Ramos (cell line): ENCODE data around the gene RASA1.
"Not testable (repeated sequence)": the region's sequence is repeated elsewhere in the genome, so short reads cannot be mapped to it uniquely, and the experiment has no call there.

Experiments used
- in situ Hi-C: fragments of 300-500 bp; cut with MboI; formaldehyde crosslinking; loops from one replicate; pipeline ENCODE4 v1.14.3; 2022; ENCODE audit warnings: low sequenced_read_pairs; ENCODE audit not compliant: unreplicated experiment

Gene RASA1

DNA sequence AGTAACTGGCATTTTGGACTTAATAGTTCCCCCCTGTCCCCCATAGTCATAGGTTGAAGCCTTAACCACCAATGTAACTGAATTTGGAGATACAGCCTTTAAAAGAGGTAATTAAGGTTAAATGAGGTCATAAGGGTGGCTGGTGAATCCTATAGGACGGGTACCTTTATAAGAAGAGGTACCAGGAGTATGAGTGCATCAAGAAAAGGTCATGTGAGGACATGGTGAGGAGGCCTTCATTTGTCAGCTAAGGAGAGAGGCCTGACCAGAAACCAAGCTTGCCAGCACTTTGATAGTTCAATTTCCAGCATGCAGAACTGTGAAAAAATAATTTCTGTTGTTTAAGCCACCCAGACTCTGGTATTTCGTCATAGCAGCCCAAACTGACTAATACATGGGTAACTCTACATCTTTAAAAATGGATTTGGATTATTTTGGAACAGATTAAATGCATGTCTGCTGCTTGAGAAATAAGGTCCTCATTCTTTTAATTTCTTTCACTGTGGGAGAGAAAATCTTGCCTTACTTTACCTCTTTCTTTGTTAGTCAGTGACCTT, 9.7 kb downstream of the RASA1 start:
- in situ Hi-C loops = no loop called here

DNA sequence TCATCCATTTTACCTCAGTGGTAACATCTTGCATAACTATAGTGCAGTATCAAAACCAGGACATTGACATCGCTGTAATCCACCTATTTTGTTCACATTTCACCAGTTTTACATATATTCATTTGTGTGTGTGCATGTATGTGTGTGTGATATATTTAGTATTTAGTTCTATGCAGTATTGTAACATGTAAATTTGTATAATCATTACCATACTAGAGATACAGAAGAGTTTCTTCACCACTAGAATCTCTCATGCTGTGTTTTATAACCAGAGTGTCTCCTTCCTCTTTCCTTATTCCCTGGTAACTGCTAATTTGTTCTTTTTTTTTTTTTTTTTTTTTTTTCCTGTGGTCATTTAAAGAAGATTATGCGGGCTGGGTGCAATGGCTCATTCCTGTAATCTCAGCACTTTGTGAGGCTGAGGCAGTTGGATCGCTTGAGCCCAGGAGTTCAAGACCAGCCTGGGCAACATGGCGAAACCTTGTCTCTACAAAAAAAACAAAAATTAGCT, 11.0 kb downstream of the RASA1 start:
- in situ Hi-C loops = no loop called here

DNA sequence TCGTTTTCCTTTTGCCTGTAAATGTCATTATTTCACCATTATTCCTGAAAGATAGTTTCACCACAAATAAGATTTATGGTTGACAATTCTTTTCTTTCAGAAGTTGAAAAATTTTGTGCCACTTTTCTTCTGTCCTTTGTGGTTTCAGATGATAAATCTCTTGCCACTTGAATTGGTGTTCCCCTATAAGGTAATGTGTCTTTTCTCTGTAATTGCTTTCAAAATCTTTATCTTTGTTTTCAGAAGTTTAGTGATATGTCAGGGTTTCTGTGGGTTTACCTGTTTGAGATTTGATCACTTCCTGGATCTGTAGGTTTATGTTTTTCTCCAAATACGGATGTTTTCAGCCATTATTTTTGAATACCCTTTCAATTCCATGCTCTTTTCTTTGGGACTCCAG, 14.6 kb downstream of the RASA1 start:
- in situ Hi-C loops = no loop called here

DNA sequence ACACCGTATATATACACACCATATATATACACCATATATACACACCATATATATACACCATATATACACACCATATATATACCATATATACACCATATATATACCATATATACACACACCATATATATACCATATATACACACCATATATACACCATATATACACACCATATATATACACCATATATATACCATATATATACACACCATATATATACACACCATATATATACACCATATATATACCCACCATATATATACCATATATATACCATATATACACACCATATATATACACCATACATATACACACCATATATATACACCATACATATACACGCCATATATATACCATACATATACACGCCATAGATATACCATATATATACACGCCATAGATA, 19.6 kb downstream of the RASA1 start:
- in situ Hi-C loops = not testable (repeated sequence)

DNA sequence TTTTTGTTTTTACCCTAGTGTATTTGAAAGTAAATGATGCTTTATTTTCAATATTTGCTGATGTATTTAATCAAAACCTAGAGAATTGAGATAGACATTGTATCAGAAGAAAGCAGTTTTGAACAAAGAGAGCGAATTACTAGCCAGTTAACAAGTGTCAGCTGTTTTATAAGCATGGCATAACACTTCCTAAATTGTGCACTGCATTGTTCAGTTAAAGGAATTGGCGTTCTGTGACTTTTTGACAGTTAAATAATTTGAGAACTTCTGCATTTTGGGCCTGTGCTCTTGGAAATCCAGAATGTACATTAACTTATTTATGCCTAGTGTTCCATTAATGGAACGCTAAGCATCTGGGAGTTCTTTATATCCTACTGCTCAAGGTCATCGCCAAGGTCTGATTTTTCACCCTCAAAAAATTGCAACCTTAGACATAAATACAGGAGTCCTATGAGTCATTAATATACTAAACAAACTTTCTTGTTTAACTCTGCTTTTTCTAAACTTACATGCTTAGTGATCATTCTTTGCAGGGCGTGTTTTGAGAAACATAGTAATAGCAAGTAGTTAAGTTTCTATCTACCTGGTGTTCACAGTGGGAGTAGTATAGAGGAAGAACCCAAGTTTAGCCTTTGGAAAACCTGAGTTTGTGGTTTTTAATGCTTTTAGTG, 31.1 kb downstream of the RASA1 start:
- in situ Hi-C loops = no loop called here

DNA sequence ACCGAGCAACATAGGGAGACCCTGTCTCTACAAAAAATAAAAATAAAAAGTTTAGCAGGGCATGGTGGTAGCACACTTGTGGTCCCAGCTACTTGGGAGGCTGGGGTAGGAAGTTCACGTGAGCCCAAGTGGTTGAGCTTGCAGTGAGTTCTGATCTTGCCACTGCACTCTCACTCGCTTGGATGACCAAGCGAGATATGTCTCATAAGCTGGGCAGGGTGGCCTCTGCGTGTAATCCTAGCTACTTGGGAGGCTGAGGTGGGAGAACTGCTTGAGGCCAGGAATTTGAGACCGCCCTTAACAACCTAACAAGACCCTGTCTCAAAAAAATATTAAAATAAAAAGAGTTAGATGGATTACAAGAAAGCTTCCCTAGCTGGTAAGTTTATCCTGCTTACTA, 32.5 kb downstream of the RASA1 start:
- in situ Hi-C loops = no loop called here

DNA sequence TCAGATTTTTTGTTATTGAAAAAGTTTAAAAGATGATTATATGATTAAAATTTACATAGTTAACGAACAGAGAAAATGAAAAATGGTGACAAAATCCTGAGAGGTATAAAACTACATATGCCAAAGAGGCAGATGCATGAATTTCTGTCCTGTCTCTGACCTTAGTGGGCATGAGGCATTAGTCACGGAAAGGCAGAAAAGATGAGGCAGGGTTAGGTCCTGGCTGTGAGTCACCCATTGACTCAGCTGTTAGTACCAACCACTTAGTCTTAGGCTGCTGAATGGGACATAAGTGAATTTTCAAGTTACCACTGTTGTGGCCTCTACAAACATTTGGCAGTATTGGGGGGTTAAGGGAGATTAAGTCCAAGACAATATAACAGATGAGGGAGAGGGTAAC, 33.1 kb downstream of the RASA1 start:
- in situ Hi-C loops = no loop called here

DNA sequence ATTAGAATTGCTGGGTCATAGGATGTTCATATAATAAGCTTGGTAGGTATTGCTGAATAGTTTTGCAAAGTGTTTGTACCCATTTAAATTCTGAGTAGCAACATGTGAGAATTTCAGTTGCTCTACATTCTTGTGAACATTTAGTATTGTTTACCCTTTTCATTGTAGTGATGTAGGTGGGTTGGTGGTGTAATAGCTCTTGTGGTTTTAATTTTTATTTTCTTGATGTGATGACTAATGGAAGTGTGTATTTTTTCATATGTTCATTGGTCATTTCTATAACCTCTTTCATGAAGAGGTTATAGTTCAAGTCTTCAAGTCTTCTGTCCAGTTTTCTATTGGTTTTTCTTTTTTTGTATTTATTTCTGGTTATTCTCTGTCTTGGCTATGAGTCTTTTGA, 34.4 kb downstream of the RASA1 start:
- in situ Hi-C loops = no loop called here

DNA sequence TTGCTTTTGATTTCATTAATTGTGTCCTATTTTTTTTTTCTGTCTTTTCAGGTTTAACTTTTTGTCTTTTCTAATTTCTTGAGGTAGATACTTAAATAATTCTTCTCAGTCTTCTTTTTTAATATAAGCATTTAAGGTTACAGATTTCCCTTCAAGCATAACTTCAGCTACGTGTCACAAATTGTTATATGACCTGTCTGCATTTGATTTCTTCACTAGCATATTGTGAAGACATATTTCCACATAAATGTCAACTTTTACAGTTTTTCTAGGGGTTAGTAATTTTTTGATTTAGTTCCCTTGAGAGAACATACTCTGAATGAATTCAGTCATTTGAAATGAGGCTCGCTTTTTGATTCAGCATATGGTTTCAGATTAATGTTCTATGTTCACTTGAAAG, 35.6 kb downstream of the RASA1 start:
- in situ Hi-C loops = no loop called here

DNA sequence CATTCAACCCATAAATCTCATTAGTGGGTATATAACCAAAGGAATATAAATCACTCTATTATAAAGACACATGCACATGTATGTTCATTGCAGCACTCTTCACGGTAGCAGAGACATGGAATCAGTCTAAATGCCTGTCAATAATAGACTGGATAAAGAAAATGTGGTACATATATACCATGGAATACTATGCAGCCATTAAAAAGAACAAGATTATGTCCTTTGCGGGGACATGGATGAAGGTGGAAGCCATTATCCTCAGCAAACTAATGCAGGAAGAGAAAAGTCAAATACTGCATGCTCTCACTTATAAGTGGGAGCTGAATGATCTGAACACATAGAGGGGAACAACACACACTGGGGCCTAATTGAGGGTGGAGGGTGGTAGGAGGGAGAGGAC, 38.4 kb downstream of the RASA1 start:
- in situ Hi-C loops = not testable (repeated sequence)

DNA sequence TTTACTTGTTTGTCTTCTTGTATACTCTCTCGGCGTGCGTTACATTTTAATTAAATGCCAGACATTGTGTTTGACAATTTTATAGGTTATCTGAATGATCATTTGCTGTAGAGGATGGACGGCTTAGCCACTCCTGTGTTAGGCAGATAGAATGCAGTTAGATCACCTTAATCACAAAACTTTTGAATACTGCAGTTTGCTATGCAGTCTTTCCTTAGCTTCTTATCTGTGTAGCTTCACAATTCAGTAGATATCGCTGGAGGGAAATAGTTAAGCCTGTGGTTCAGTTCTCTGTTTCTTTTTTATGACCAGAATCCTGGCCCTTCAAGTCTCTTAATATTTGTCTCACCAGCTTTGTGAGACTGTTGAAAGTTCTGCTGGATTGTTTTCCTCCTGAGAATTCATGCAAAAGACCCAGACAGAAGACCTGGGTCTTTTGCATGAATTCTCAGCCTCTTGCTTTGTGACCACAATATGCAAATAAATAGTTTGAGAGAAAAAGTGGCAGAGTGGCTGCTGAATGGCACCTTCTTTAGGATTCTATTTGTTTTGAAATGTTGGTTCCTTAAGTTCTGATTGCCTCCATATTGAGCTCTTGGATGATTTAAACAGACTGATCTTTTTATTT, 40.2 kb downstream of the RASA1 start:
- in situ Hi-C loops = no loop called here

DNA sequence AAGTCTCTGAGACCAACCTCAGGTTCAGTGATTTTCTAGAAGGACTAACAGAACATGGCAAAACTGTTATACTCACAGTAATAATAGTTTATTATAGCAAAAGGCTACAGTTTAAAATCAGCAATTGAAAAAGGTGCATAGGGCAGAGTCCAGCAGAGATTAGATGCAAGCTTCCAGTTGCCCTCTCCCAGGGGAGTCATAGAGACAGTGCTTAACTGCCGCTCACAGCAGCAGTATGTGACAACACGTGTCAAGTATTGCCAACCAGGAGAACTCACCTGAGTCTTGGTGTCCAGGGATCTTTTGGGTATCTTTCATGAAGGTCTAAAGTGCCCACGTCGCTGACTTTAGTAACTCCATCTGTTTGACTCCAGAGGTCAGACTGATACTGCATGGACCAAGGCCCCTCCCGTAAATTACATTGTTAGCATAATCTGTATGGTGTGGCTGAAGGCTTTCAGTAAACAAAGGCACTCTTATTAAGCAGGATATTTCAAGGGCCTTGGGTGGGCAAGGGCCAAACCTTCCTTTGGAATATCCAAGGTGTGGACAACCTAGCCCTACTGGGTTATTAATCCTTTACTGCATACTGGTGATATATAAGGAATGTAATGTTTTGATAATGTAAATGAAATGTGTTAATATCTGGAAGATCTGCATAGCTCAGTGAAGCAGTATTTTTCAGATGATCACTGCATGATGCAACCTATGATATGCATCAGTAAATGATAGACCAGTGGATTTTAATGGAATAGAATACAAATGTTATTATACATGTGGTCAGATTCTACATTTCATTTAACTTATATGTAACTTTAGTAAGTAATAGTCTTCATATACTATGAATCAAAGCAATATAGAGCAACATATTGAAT, 44.0 kb downstream of the RASA1 start:
- in situ Hi-C loops = no loop called here

DNA sequence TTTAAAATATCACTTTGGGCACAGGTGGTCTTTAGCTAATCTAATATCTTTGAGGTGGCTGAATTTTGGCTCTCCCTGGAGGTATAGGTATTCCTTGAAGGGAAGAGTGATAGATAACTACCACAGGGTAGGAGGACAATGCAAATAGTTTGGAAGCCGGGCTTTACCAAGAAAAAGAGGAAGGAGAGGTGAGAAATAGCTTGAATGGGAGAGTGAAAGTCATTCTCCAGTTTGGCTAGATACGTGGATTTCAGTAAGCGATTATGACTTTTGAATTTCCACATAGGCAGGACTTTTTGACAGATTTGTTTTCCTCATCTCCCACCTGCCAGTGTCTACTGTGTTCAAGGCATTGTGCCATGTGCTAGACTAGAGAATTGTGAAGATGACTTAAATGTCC, 45.5 kb downstream of the RASA1 start:
- in situ Hi-C loops = no loop called here

DNA sequence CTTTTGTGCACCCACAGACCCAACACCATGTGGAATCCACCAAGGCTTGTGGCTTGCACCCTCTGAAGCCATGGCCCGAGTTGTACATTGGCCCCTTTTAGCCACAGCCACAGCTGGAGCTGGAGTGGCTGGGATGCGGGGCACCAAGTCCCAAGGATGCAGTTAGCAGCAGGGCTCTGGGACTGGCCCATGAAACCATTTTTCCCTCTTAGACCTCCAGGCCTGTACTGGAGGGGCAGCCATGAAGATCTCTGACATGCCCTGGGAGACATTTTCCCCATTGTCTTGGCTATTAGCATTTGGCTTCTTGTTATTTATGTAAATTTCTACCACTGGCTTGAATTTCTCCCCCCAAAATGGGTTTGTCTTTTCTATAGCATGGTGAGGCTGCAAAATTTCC, 51.8 kb downstream of the RASA1 start:
- in situ Hi-C loops = no loop called here

DNA sequence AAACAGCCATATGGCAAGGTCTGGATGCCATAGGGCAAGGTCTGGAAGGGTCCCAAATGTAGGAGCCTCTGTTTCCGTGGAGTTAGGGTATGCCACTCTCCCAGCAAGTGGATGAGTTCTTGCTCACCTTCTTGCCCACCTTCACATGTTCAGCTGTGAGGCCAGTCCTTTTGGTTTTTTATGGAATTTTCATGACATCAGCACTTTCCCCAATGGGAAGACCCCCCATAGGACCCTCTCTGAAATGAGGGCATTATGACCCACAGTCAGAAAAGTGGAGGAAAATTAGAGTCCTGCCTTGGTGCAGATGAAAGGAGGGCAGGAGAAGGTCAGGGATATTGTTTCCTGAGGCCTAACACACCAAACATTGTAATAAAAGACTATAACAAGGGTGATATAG, 53.9 kb downstream of the RASA1 start:
- in situ Hi-C loops = no loop called here

DNA sequence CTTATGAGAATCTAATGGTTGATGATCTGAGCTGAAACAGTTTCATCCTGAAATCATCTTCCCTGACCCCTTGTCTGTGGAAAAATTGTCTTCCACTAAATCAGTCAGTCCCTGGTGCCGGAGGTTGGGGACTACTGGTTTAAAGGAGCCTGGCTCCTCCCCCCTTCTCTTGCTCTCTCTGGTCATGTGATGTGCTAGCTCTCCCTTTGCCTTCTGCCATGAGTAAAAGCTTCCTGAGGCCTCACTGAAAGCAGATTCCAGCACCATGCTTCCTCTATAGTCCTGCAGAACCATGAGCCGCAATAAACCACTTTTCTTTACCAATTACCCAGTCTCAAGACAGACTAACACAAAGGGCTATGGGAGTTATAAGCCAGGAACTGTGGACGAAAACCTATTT, 54.7 kb downstream of the RASA1 start:
- in situ Hi-C loops = no loop called here

DNA sequence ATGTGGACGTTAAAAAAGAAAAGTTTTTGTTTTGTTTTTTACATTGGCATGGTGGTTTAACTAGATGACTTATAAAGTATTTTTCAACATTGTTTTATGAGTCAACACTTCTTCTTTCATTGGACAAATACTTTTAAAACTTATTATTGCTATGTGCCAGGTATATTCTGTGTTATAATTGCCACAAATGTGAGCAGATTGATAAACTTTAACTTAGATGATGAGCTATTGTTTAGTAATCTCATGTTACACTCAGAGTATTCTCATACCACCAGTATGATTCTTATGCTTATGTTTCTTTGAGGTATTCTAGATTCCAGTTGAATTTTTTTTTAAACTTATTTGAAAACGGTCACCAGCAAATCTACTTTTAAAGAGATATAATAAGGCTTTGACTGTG, 60.3 kb downstream of the RASA1 start:
- in situ Hi-C loops = no loop called here

DNA sequence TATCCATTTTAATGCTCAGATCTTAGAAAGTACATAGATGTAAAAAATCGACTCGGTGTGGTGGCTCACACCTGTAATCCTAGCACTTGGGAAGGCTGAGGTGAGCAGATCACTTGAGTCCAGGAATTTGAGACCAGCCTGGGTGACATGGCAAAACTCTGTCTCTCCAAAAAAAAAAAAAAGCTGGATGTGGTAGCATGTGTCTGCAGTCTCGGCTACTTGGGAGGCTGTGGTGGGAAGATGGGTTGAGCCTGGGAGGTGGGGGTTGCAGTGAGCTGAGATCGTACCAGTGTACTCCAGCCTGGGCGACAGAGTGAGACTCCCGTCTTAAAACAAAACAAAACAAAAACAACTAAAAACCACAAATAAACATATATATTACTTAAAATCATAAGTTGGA, 61.4 kb downstream of the RASA1 start:
- in situ Hi-C loops = no loop called here

DNA sequence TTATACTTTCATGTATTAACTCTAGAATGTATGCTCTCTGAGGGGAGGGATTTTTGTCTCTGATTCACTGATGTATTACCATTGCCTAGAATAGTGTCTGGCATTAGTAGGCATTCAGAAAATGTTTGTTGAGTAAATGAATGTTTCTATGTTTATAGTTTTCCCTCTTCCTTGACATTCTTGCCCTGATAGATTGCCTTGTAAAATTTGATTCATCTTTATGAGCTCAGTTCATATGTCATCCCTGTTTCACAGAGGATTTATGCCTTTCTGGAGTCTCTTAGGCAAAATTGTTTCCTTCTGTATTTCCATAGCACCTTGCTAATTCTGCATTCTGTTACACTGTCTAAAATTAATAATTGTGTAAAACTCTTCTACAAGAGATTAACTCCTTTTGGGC, 72.3 kb downstream of the RASA1 start:
- in situ Hi-C loops = no loop called here

DNA sequence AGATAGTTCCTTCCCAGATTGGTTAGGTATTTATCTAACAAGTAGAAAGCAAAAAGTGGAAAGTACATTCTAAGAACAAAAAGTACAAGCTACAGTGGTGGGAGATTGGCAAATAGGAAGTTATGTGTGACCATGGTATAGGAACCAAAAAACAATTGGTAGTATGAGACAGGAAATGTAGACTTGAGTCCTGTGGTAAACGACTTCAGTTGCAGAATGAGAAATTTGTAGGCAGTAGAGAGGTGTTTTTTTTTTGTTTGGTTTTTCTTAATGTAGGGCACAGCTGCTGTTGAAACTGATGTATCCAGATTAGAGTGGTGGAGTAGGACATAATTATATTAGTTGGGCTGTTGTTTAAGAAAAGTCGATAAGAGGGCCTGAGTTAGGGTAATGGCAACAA, 73.0 kb downstream of the RASA1 start:
- in situ Hi-C loops = no loop called here

DNA sequence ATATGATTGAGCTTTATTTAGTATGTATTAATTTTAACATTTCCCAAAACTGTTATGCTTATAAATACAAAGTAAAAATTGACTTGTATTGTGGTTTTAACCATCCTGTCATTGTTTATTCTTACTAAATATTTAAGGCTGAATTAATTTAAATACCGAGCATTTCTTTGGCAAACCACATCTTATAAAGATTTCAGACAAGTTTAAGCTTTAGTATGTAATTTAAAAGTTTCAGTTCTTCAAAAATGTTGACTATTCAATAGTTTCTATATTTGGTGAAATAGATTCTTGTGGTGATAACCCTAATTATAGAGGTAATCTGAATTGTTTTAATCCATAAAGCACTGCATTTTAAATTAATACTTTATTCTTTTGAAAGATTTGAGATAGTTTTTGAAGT, 79.6 kb downstream of the RASA1 start:
- in situ Hi-C loops = no loop called here
